Measurements from ENCODE around the gene XPO4. TPM values are rescaled to one million over a fixed set of nuclear protein-coding genes. Genes with fewer than 3 reads are reported as not detected.

The XPO4 gene
- total RNA-seq, 4 donors from 2014 or later: 4.9 to 35.4 (median 13.3) TPM

DNA sequence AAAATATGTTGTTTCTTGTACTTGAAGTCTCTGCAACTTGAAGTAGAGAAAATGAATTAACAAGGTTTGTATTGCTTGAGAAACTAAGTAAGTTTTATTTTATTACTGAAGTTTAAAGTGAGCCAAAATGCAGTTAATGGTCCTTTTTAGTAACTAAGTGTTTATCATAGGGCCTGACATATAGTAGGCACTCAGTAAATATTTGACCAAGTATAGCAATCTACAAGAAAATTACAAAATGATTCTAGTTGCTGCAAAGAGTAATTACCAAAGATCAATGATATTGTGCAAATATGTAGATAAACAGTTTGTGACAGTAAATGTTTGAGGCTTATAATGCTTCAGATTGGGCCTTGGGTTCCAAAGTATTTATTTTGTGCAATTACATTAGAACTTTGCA lies 2.4 kb upstream of the XPO4 start:
- Histone ChIP-seq H3K4me3 (no peak overlapping the region), H3K27me3 (no peaks in the 10 kb centered on the region), H3K27ac (no peak overlapping the region), H3K4me1 (no peaks in the 10 kb centered on the region), H3K9me3 (no peaks in the 10 kb centered on the region), H3K36me3 (no peaks in the 10 kb centered on the region)
- intact Hi-C loops (cut with DNase I; ENCODE audit: low total_unique reads): no loop called here
- DNase-seq: no peak
- TF ChIP-seq POLR2A (IDR thresholded peaks at IDR 0.05): no peak
- TF ChIP-seq, protein P1, sequence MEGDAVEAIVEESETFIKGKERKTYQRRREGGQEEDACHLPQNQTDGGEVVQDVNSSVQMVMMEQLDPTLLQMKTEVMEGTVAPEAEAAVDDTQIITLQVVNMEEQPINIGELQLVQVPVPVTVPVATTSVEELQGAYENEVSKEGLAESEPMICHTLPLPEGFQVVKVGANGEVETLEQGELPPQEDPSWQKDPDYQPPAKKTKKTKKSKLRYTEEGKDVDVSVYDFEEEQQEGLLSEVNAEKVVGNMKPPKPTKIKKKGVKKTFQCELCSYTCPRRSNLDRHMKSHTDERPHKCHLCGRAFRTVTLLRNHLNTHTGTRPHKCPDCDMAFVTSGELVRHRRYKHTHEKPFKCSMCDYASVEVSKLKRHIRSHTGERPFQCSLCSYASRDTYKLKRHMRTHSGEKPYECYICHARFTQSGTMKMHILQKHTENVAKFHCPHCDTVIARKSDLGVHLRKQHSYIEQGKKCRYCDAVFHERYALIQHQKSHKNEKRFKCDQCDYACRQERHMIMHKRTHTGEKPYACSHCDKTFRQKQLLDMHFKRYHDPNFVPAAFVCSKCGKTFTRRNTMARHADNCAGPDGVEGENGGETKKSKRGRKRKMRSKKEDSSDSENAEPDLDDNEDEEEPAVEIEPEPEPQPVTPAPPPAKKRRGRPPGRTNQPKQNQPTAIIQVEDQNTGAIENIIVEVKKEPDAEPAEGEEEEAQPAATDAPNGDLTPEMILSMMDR (IDR thresholded peaks at IDR 0.05): no peak

DNA sequence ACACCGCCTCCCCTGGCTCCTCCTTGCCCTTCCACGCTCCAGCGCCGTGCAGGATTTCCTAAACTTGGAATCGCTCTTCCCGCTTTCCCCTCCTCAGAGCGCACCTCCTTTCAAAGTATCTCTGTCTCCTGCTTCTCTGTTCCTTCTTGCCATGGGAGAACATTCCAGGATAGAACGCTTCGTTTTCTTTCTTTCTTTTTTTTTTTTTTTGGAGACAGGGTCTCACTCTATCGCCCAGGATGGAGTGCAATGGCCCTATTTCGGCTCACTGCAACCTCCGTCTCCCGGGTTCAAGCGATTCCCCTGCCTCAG lies 574 bp upstream of the XPO4 start:
- no peak for TF ChIP-seq POLR2A (IDR thresholded peaks at IDR 0.05)
- TF ChIP-seq, protein P1 (IDR thresholded peaks at IDR 0.05): no peak

DNA sequence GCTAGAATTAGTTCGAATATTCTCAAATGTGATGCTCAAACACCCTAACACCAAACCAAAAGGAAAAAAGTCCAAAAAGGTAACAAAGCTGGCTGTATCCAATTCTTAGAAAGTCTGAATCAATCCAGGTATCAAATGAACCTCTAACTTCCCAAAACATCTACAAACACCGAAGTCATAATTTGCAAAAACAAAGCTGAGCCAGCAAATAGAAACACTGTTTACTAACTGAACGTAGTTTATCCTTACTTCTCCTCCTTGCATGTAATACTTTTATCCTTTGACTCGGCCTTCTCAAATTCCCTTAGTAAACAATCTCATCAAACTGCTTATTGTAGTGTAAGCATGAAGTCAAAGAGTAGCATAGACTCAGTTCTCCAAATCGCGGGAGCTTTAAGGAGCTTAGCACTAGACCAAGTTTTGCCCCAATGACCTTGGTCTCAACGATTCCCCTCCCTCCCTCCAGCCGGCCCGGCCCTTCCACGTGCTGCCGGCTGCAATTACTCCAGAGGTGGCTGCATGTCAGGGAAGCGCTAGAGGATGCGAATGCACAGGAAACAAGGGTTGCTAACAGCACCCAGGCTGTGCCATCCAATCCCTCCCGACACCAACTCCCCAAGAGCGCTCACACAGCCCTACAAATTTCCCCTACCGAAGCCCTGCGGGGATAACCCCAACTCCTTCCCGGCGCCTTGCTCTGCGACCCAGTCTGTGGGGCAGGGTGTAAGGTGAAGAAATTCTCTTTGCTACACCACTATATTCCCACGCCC lies 693 bp downstream of the XPO4 start:
- Histone ChIP-seq H3K4me1 (no peaks in the 10 kb centered on the region), H3K27me3 (no peaks in the 10 kb centered on the region), H3K36me3 (no peaks in the 10 kb centered on the region), H3K27ac (peak overlapping the region; percentile 92), H3K9me3 (no peaks in the 10 kb centered on the region), H3K4me3 (peak overlapping the region; percentile 79 to 99)
- intact Hi-C loops (cut with DNase I; ENCODE audit: low total_unique reads): no loop called here
- no peak for TF ChIP-seq POLR2A (IDR thresholded peaks at IDR 0.05)
- TF ChIP-seq, protein P1 (IDR thresholded peaks at IDR 0.05): no peak
- no peak for DNase-seq

More for the DNA sequence above, 574 bp upstream of the XPO4 start:
- intact Hi-C loops (cut with DNase I; ENCODE audit: low total_unique reads): no loop called here
- Histone ChIP-seq H3K36me3 (no peaks in the 10 kb centered on the region), H3K9me3 (no peaks in the 10 kb centered on the region), H3K27me3 (no peaks in the 10 kb centered on the region), H3K27ac (peak overlapping the region; percentile 92), H3K4me1 (no peaks in the 10 kb centered on the region), H3K4me3 (peak overlapping the region; percentile 79 to 99)
- no peak for DNase-seq

DNA sequence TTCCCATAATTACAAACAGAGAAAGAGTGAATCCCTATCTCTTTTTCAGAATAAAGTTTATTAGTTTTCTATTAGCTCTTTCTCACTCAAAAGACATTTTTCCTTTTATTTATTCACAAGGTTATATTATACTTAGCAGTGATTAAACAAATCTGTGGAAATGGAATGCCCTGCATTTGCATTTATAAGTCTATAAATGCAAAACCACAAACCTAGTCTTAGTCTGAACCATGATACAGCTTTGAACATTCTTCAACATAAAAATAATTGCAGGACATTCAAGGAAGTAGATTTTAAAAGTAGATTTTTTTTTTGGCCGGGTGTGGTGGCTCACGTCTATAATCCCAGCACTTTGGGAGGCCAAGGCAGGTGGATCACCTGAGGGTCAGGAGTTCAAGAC lies 8.3 kb downstream of the XPO4 start:
- intact Hi-C loops (cut with DNase I; ENCODE audit: low total_unique reads): no loop called here
- Histone ChIP-seq H3K27ac (no peak overlapping the region), H3K4me1 (no peaks in the 10 kb centered on the region), H3K27me3 (no peaks in the 10 kb centered on the region), H3K9me3 (no peaks in the 10 kb centered on the region), H3K36me3 (no peaks in the 10 kb centered on the region), H3K4me3 (no peak overlapping the region)
- DNase-seq: no peak
- TF ChIP-seq, protein P1 (IDR thresholded peaks at IDR 0.05): no peak
- no peak for TF ChIP-seq POLR2A (IDR thresholded peaks at IDR 0.05)

DNA sequence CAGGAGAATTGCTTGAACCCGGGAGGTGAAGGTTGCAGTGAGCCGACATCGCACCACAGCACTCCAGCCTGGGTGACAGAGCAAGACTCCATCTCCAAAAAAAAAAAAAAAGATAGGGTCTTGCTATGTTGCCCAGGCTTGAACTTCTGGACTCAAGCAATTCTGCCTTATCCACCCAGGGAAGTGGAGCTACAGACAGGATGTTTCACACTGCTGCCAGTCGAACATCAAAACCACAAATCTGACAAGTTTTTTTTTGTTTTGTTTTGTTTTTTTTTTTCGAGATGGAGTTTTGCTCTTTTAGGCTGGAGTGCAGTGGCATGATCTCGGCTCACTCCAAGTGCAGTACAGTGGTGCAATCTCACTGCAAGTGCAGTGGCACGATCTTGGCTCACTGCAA lies 10.8 kb downstream of the XPO4 start:
- TF ChIP-seq, protein P1 (IDR thresholded peaks at IDR 0.05): no peak
- no peak for TF ChIP-seq POLR2A (IDR thresholded peaks at IDR 0.05)
- intact Hi-C loops (cut with DNase I; ENCODE audit: low total_unique reads): no loop called here

More for the DNA sequence above, 10.8 kb downstream of the XPO4 start:
- H3K27me3 ChIP-seq: no peaks in the 10 kb centered on the region
- H3K4me1 ChIP-seq: no peaks in the 10 kb centered on the region
- H3K9me3 ChIP-seq: no peaks in the 10 kb centered on the region
- no peak overlapping the region for H3K4me3 ChIP-seq
- DNase-seq: no peak
- no peaks in the 10 kb centered on the region for H3K36me3 ChIP-seq
- no peak overlapping the region for H3K27ac ChIP-seq
